Omental fat pad (tissue), 4 donors: ENCODE results near the gene RUNX3. TPM values are rescaled to one million over a fixed set of nuclear protein-coding genes. Genes with fewer than 3 reads are reported as not detected.

Experiments used
- ATAC-seq: fragments of 150-250 bp; one replicate; pipeline ENCODE4 v1.9.1; 2016; ENCODE audit warnings: mild to moderate bottlenecking, moderate library complexity; ENCODE audit not compliant: low FRiP score
- DNase-seq: peaks from one replicate; pipeline ENCODE4 v3.0.0-alpha.2; 2019; ENCODE audit warnings: low spot score
- total RNA-seq, 4 donors: library from RNA; depleted of rRNA; stranded (reverse); fragments of >200 nt; gene quantifications; one replicate each; pipeline ENCODE4 v1.1.0, GENCODE V29; 2016
- TF ChIP-seq, protein P1 (sequence below), 3 donors: fragments of 450-650 bp; IDR thresholded peaks; one replicate each; pipeline ENCODE4 v1.5.1; 2016 to 2017; ENCODE audit warnings: antibody characterized with exemption in 3 of 3, mild to moderate bottlenecking in 3 of 3, moderate library complexity in 2 of 3

RUNX3 gene
- total RNA-seq, 4 donors from 2014 or later, result 1.6 to 6.7 (median 3.8) TPM

DNA sequence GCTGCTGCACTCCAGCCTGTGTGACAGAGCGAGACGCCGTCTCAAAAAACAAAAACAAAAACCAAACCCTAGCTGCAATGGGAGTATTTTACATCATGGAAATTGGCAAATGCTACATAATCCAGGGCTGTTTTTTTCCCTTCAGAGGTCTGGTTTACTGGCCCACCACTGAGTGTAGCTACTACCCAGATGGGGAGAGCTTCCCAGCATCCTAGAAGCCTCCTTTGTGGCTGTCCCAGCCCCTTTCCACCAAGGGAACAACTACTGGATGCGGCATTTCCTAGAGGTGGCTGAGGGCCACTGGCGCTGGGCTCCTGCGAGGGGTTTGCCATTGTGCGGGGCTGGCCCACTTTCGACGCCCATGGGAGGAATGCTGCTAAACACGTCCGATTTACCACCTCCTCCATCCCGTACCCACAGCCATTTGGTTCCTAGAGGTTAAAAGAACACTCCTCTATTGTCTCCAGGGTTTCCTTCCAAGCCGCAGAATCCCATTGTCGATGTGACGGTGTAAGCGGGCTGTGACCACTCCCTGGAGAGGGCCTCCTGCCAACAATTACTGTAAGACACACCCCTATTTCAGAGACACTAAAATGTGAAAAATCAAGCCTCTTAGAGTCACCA lies 55.4 kb downstream of the RUNX3 start:
- TF ChIP-seq, protein P1, sequence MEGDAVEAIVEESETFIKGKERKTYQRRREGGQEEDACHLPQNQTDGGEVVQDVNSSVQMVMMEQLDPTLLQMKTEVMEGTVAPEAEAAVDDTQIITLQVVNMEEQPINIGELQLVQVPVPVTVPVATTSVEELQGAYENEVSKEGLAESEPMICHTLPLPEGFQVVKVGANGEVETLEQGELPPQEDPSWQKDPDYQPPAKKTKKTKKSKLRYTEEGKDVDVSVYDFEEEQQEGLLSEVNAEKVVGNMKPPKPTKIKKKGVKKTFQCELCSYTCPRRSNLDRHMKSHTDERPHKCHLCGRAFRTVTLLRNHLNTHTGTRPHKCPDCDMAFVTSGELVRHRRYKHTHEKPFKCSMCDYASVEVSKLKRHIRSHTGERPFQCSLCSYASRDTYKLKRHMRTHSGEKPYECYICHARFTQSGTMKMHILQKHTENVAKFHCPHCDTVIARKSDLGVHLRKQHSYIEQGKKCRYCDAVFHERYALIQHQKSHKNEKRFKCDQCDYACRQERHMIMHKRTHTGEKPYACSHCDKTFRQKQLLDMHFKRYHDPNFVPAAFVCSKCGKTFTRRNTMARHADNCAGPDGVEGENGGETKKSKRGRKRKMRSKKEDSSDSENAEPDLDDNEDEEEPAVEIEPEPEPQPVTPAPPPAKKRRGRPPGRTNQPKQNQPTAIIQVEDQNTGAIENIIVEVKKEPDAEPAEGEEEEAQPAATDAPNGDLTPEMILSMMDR (IDR thresholded peaks at IDR 0.05), result no peak
- no peak for DNase-seq

DNA sequence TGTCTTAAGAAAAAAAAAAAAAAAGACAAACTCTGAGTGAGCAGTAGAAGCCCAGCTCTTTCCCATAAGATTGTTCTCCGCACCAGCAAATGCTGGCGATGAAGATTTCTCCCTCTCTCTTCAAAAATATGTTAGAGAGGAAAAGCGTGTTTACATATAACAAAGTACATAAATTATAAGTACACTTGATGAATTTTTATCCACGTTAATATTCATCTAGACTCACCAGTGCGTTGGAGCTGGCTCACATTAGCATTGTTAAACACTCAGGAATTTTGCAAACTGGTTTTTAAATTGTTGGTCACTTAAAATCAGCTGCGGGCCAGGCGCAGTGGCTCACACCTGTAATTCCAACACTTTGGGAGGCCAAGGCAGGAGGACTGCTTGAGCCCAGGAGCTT lies 56.0 kb downstream of the RUNX3 start:
- DNase-seq, result no peak

More for the DNA sequence above, 55.4 kb downstream of the RUNX3 start:
- ATAC-seq, result no peak

DNA sequence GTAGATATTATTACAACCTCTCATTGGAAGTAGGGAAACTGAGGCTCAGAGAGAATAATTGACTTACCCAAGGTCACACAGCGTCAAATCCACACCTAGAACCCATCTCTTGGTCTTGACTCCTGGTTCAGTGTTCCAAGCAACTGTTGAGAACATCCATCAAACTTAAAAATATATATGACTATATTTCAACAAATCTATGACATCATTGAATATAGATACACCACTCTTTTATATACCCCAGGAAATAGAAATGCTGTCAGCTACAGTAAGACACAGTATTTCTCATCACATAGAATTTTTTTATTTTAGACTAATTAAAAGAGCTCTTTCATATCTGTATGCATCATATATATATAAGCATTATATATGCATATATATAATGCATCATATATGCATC lies 56.9 kb downstream of the RUNX3 start:
- TF ChIP-seq, protein P1 (IDR thresholded peaks at IDR 0.05), result no peak
- no peak for ATAC-seq
- DNase-seq, result no peak

More for the DNA sequence above, 56.0 kb downstream of the RUNX3 start:
- TF ChIP-seq, protein P1 (IDR thresholded peaks at IDR 0.05), result no peak
- ATAC-seq, result no peak

DNA sequence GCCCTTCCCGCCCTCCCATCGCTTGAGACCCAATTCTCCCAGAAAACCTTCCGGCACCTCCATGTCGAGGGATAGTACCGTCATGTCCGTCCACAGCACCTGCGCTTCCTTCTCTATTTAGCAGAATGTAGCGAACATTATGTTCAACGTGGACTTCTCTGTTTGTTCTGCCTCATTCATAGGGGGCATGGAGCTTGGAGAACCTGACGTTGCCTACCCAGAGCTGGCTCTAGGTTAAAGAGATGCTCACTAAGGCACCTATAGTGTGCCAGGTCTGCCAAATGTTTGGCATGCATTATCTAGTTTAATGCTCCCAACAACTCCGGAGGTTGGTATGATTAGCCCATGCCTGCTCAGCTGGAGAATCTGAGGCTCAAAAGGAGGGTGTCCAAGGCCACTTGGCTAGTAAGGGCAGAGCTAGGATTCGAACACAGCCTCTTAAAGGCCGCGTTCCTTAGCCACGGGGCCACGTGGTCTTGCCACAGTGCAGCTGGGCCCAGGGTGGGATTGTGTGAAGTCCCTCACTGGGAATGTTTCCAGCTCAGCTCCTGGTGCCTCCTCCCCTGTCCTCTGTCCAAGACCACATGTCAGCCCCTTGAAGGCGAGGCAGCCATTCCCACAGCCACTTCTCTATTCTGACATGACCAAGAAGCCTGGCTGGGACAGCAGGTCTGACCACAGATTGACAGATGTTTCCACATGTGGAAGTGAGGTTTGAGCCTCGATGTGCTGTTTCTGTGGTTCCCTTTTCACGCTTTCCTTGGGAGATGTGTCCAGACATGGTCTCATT lies 57.8 kb downstream of the RUNX3 start:
- DNase-seq (no peak), ATAC-seq (peak; percentile 15)

DNA sequence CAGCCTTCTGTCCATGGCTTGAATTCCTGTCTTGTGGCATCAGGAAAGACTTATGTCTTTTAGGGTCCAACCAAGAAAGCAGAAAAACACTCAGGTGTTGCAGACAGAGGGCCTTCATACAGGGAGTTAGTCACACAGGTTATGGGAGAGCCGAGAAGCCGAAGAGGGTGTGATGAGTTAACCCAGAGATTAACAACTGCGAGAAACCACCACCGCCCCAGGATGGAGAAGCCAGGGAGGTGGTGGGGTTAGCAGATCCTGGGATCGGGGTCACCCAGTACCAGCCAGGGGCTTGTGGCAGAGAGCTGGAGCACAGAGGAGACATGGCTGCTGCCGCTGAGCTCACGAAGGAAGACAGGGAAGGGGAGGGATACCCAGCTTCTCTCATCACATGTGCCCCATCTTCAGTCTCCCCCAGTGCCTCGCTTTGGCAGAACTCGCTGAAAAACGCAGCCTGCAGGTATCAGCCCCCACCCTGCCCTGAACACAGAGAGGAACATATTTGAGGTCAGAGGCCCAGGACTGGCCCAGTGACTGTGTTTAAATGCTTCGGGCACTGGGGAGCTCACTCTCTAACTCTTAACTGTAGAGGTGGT lies 58.7 kb downstream of the RUNX3 start:
- DNase-seq (no peak), ATAC-seq (no peak)
- TF ChIP-seq, protein P1 (IDR thresholded peaks at IDR 0.05), result no peak

More for the DNA sequence above, 57.8 kb downstream of the RUNX3 start:
- TF ChIP-seq, protein P1 (IDR thresholded peaks at IDR 0.05), result no peak

DNA sequence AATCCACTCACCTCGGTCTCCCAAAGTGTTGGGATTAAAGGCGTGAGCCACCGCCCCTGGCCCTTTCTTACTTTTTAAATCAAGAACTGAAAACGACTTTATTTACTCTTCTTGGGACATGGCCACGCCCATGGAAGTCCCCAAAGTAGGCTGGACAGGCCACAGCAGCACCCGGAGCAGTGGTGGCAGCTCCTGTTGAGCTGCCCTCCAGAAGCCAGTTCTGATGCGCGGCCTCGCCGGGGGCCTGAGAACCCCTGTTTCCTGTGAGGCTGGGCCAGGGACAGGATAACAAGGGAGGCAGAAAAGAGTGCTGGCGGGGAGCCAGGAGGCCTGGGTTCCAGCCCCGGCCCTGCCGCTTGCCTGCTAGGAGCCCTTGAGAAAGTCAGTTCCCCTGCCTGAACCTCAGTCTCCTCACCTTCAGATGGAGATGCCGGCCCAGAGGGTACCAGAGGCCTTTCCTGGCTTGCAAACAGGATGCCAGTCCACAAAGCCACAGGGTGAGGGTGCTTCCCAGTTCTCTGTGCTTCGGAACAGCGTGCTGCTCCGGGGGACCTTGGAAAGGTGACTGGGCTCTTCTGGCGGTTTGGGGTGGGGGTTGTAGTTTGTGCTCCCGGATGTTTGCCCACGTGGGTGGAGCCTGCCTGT lies 59.4 kb downstream of the RUNX3 start:
- no peak for DNase-seq
- TF ChIP-seq, protein P1 (IDR thresholded peaks at IDR 0.05), result no peak
- ATAC-seq, result no peak
